CD14-positive monocyte (primary cell): ENCODE data around the gene ASB6. TPM values are rescaled to one million over a fixed set of nuclear protein-coding genes. Genes with fewer than 3 reads are reported as not detected.

Experiments used
- DNase-seq, 3 donors: peaks; one replicate each; pipeline ENCODE4 v3.0.0-alpha.2; 2011 to 2022
- H2AFZ ChIP-seq: 2 replicates; pipeline ENCODE4 v1.6.0; 2012; ENCODE audit warnings: mild to moderate bottlenecking, low read depth, low read length, inconsistent platforms; ENCODE audit not compliant: insufficient read depth, poor library complexity, severe bottlenecking
- H3K27ac ChIP-seq, 2 donors: 1 replicate in 1 of 2; 2 replicates in 1 of 2; pipeline ENCODE4 v1.5.1; 2012 to 2013; ENCODE audit warnings: low read length in 2 of 2, control low read depth in 1 of 2, inconsistent platforms in 1 of 2, low read depth in 1 of 2, mild to moderate bottlenecking in 1 of 2
- H3K27me3 ChIP-seq, 2 donors: one replicate each; pipeline versions ENCODE4 v1.6.0 to v1.6.1; 2011 to 2013; ENCODE audit warnings: low read length in 2 of 2; ENCODE audit not compliant: control insufficient read depth in 2 of 2, insufficient read depth in 2 of 2
- H3K36me3 ChIP-seq, 2 donors: replicated peaks in 1 of 2; 1 replicate in 1 of 2; 2 replicates in 1 of 2; pipeline versions ENCODE4 v1.5.1 to v1.6.1; 2012 to 2013; ENCODE audit warnings: low read length in 2 of 2, control low read depth in 1 of 2, inconsistent platforms in 1 of 2, mild to moderate bottlenecking in 1 of 2; ENCODE audit not compliant: insufficient read depth in 2 of 2, control insufficient read depth in 1 of 2
- H3K4me1 ChIP-seq, 2 donors: 1 replicate in 1 of 2; 2 replicates in 1 of 2; pipeline versions ENCODE4 v1.5.1 to v1.6.1; 2012 to 2013; ENCODE audit warnings: low read length in 2 of 2, control low read depth in 1 of 2, inconsistent platforms in 1 of 2, mild to moderate bottlenecking in 1 of 2, moderate library complexity in 1 of 2; ENCODE audit not compliant: insufficient read depth in 2 of 2, control insufficient read depth in 1 of 2
- H3K4me2 ChIP-seq: replicated peaks from 2 replicates; pipeline ENCODE3; 2012; ENCODE audit warnings: low read length, moderate library complexity, mild to moderate bottlenecking; ENCODE audit not compliant: poor library complexity, severe bottlenecking; ENCODE audit errors: extremely low read depth
- H3K4me3 ChIP-seq, 3 experiments: fragments of 200-600 bp in 1 of 3; sonication (generic) in 1 of 3; replicated peaks in 1 of 3; 1 replicate in 2 of 3; 2 replicates in 1 of 3; pipeline ENCODE4 v1.5.1; 2011 to 2013; ENCODE audit warnings: low read length in 3 of 3, mild to moderate bottlenecking in 3 of 3, control low read depth in 2 of 3, low read depth in 2 of 3, inconsistent platforms in 1 of 3, moderate library complexity in 1 of 3
- H3K79me2 ChIP-seq: 2 replicates; pipeline ENCODE4 v1.6.0; 2012; ENCODE audit warnings: mild to moderate bottlenecking, control low read depth, inconsistent platforms, low read length, moderate library complexity; ENCODE audit not compliant: insufficient read depth
- H3K9ac ChIP-seq: 2 replicates; pipeline ENCODE4 v1.6.0; 2017; ENCODE audit warnings: low read length, mild to moderate bottlenecking; ENCODE audit not compliant: insufficient read depth, poor library complexity, severe bottlenecking
- H3K9me3 ChIP-seq, 2 donors: replicated peaks in 1 of 2; 1 replicate in 1 of 2; 2 replicates in 1 of 2; pipeline versions ENCODE4 v1.5.1 to v1.6.1; 2012 to 2013; ENCODE audit warnings: low read length in 2 of 2, control low read depth in 1 of 2; ENCODE audit not compliant: control insufficient read depth in 1 of 2, insufficient read depth in 1 of 2
- H4K20me1 ChIP-seq: 2 replicates; pipeline ENCODE4 v1.6.0; 2012; ENCODE audit warnings: mild to moderate bottlenecking, low read length, control low read depth, moderate library complexity; ENCODE audit not compliant: insufficient read depth
- H3K27ac Mint-ChIP-seq, 7 donors: one replicate each; pipeline ENCODE4 v1.8.0; 2020; ENCODE audit warnings: mild to moderate bottlenecking in 7 of 7, mixed read lengths in 7 of 7, moderate library complexity in 6 of 7, inconsistent platforms in 2 of 7
- H3K27me3 Mint-ChIP-seq, 3 donors: one replicate each; pipeline ENCODE4 v1.8.0; 2021 to 2022; ENCODE audit warnings: low read depth in 3 of 3, mild to moderate bottlenecking in 3 of 3, mixed read lengths in 3 of 3, moderate library complexity in 3 of 3, inconsistent platforms in 1 of 3
- H3K36me3 Mint-ChIP-seq, 2 donors: one replicate each; pipeline ENCODE4 v1.8.0; 2020; ENCODE audit warnings: mixed read lengths in 2 of 2, inconsistent platforms in 1 of 2, mild to moderate bottlenecking in 1 of 2
- H3K4me1 Mint-ChIP-seq: one replicate; pipeline ENCODE4 v1.8.0; 2020; ENCODE audit warnings: mild to moderate bottlenecking, mixed read lengths
- H3K4me3 Mint-ChIP-seq, 2 donors: one replicate each; pipeline ENCODE4 v1.8.0; 2020; ENCODE audit warnings: mild to moderate bottlenecking in 2 of 2, mixed read lengths in 2 of 2, moderate library complexity in 1 of 2
- H3K9me3 Mint-ChIP-seq, 7 donors: one replicate each; pipeline ENCODE4 v1.8.0; 2020 to 2022; ENCODE audit warnings: mixed read lengths in 7 of 7, mild to moderate bottlenecking in 6 of 7, moderate library complexity in 6 of 7, inconsistent platforms in 2 of 7
- CTCF ChIP-seq: fragments of 200-600 bp; IDR thresholded peaks from one replicate; pipeline ENCODE4 v1.8.0; 2022; ENCODE audit warnings: antibody characterized with exemption, mild to moderate bottlenecking
- WGBS: methylation state at CpG from one replicate; pipeline ENCODE4 v1.1.5; 2013; ENCODE audit warnings: missing lambda C conversion rate; ENCODE audit not compliant: insufficient coverage; 5-methylcytosine and 5-hydroxymethylcytosine counted together
- intact Hi-C, 2 donors: fragments of 100-400 bp; cut with micrococcal nuclease; formaldehyde crosslinking; loops; one replicate each; pipeline versions ENCODE4 v1.15.0 to v1.15.1; 2023
- polyA plus RNA-seq, 3 donors: library from polyadenylated mRNA; depleted of rRNA in 1 of 3; unstranded in 2 of 3; stranded (reverse) in 1 of 3; fragments of 300-500 nt in 2 of 3; fragments of >200 nt in 1 of 3; fragmentation: Illumina TruSeq in 2 of 3; gene quantifications; 1 replicate in 2 of 3; 2 replicates in 1 of 3; pipeline ENCODE4 v1.2.3, GENCODE V29; 2012 to 2021

The ASB6 gene
- polyA plus RNA-seq, 3 donors, result 8.1 to 21.1 (median 10.1) TPM

DNA sequence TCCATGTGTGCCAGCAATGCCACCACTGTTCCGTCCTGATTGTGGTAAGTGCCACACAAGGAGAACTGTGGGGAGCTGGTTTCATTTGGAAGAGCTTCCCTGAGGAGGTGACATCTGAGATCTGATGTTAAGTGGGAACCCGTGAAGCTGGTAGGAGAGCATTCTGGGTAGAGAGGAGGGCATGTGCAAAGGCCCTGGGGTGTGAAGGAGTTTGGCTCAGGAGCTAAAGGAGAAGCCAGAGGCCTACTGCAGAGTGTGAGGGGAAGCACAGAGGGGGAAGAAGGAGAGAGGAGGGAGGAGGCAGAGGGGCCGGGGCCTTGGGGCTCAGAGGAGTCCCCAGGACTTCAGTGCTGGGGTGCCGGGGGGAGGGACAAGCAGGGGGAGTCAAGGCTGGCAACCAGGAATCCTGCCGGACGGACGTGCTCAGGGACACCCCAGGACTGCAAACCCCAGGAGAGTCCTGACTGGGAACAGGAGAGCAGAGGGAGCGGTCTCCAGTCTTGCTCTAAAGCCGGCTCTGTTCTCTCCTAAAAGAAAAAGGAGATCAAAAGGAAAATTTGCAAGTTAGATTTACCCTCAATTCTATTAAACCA, 40.8 kb downstream of the ASB6 start:
- WGBS, result 89% methylated on average over 4 of the region's 9 CpGs

GRCh38 chr9:129598089-129598596, 43.8 kb downstream of the ASB6 start:
- H3K4me2 ChIP-seq, result peak overlapping the region; percentile 77
- H3K9me3 Mint-ChIP-seq, result no peaks in the 10 kb centered on the region
- TF ChIP-seq CTCF, result no peak
- H2AFZ ChIP-seq, result peak overlapping the region; percentile 73
- H3K27me3 Mint-ChIP-seq, result peaks cover 7 to 18% (median 17%) of the 10 kb centered on the region in 3 donors
- peaks cover 60% of the 10 kb centered on the region for H3K4me1 Mint-ChIP-seq
- intact Hi-C loops, result no loop called here
- H3K4me3 ChIP-seq, result peak overlapping the region in 2 of 3 experiments; percentile 30 to 64
- H3K4me1 ChIP-seq, result peaks cover 64 to 66% of the 10 kb centered on the region in 2 donors
- no peak for DNase-seq
- H3K9me3 ChIP-seq, result no peaks in the 10 kb centered on the region
- H3K4me3 Mint-ChIP-seq, result peak overlapping the region; percentile 69 to 77
- no peaks in the 10 kb centered on the region for H4K20me1 ChIP-seq
- H3K36me3 Mint-ChIP-seq, result peaks cover 2 to 5% of the 10 kb centered on the region in 2 donors
- H3K27ac ChIP-seq, result no peak overlapping the region
- H3K79me2 ChIP-seq, result no peaks in the 10 kb centered on the region
- no peak overlapping the region for H3K9ac ChIP-seq
- no peaks in the 10 kb centered on the region for H3K36me3 ChIP-seq
- WGBS, result 43% methylated on average over 8 of the region's 14 CpGs
- peak overlapping the region in 2 of 7 donors; percentile 8 to 21 for H3K27ac Mint-ChIP-seq
- no peaks in the 10 kb centered on the region for H3K27me3 ChIP-seq

More for the DNA sequence above, 40.8 kb downstream of the ASB6 start:
- Mint-ChIP-seq H3K27ac (peak overlapping the region in 2 of 7 donors; percentile 38 to 60), H3K27me3 (peaks cover 5 to 13% (median 5%) of the 10 kb centered on the region in 3 donors), H3K36me3 (peaks cover 2 to 5% of the 10 kb centered on the region in 2 donors), H3K9me3 (no peaks in the 10 kb centered on the region), H3K4me3 (no peak overlapping the region), H3K4me1 (peaks cover 38% of the 10 kb centered on the region)
- no peak for TF ChIP-seq CTCF
- no peak overlapping the region for H3K27ac ChIP-seq
- H3K79me2 ChIP-seq, result no peaks in the 10 kb centered on the region
- intact Hi-C loops, result loop anchor here in 1 of 2 donors (10.0 kb wide), 1 partner anchor 106 kb away; no protein-coding TSS in a partner anchor
- H3K4me1 ChIP-seq, result peaks cover 37 to 39% of the 10 kb centered on the region in 2 donors
- no peaks in the 10 kb centered on the region for H3K27me3 ChIP-seq
- no peak for DNase-seq
- H3K9ac ChIP-seq, result no peak overlapping the region
- H3K4me3 ChIP-seq, result no peak overlapping the region
- H3K4me2 ChIP-seq, result no peak overlapping the region
- no peaks in the 10 kb centered on the region for H4K20me1 ChIP-seq
- no peak overlapping the region for H2AFZ ChIP-seq
- no peaks in the 10 kb centered on the region for H3K36me3 ChIP-seq
- H3K9me3 ChIP-seq, result no peaks in the 10 kb centered on the region
